Prostate gland (tissue), 2 donors: ENCODE measurements around the gene CHI3L1. TPM values are rescaled to one million over a fixed set of nuclear protein-coding genes. Genes with fewer than 3 reads are reported as not detected.

ENCODE experiments used
- DNase-seq: peaks from one replicate; pipeline ENCODE4 v3.0.0-alpha.2; 2019; ENCODE audit warnings: low spot score
- H3K27ac ChIP-seq, 2 donors: fragments of 200-600 bp; sonication (generic); 2 replicates each; pipeline ENCODE4 v1.5.1; 2017 to 2019
- H3K27me3 ChIP-seq: fragments of 200-600 bp; sonication (generic); replicated peaks from 2 replicates; pipeline ENCODE4 v1.5.1; 2019; ENCODE audit not compliant: insufficient read depth
- H3K36me3 ChIP-seq, 2 donors: fragments of 200-600 bp; sonication (generic); 1 replicate in 1 of 2; 2 replicates in 1 of 2; pipeline versions ENCODE4 v1.5.1 to v1.8.1; 2017 to 2019
- H3K4me1 ChIP-seq: fragments of 200-600 bp; sonication (generic); replicated peaks from 2 replicates; pipeline ENCODE4 v1.5.1; 2019
- H3K4me3 ChIP-seq, 2 donors: fragments of 200-600 bp; sonication (generic); 2 replicates each; pipeline ENCODE4 v1.5.1; 2017 to 2019
- H3K9me3 ChIP-seq: fragments of 200-600 bp; sonication (generic); 2 replicates; pipeline ENCODE4 v1.5.1; 2017
- CTCF ChIP-seq, 4 experiments: fragments of 200-600 bp in 2 of 4; fragments of 450-650 bp in 2 of 4; sonication (generic) in 2 of 4; IDR thresholded peaks; 1 replicate in 3 of 4; 2 replicates in 1 of 4; pipeline ENCODE4 v1.5.1; 2016 to 2019; ENCODE audit warnings: antibody characterized with exemption in 4 of 4, mild to moderate bottlenecking in 2 of 4, moderate library complexity in 2 of 4
- POLR2A ChIP-seq: fragments of 450-650 bp; IDR thresholded peaks from one replicate; pipeline ENCODE4 v1.6.1; 2016; ENCODE audit warnings: antibody characterized with exemption, mild to moderate bottlenecking
- POLR2AphosphoS5 ChIP-seq: sonication (generic); formaldehyde crosslinking; IDR thresholded peaks from one replicate; pipeline ENCODE4 v1.6.1; 2017; ENCODE audit warnings: antibody characterized with exemption
- WGBS: methylation state at CpG from one replicate; pipeline ENCODE4 v1.1.5; 2018; 5-methylcytosine and 5-hydroxymethylcytosine counted together
- intact Hi-C: fragments of 100-400 bp; cut with DNase I; formaldehyde crosslinking; loops from one replicate; pipeline ENCODE4 v1.14.2; 2022
- total RNA-seq, 2 donors: library from RNA; depleted of rRNA; stranded (reverse); fragments of >200 nt; gene quantifications; one replicate each; pipeline ENCODE4 v1.1.0, GENCODE V29; 2016

Gene CHI3L1
- total RNA-seq, 2 donors from 2014 or later, result 1.4 to 12.6 TPM

GRCh38 chr1:203225071-203225470, 38.6 kb upstream of the CHI3L1 start:
- Histone ChIP-seq H3K27me3 (no peaks in the 10 kb centered on the region), H3K27ac (no peak overlapping the region), H3K36me3 (no peaks in the 10 kb centered on the region), H3K4me3 (no peak overlapping the region), H3K9me3 (no peaks in the 10 kb centered on the region), H3K4me1 (no peaks in the 10 kb centered on the region)
- DNase-seq, result no peak
- TF ChIP-seq POLR2AphosphoS5 (no peak), CTCF (IDR thresholded peaks at IDR 0.05) (no peak), POLR2A (no peak)
- WGBS, result 77% methylated on average over 4 of the region's 4 CpGs
- intact Hi-C loops, result no loop called here

GRCh38 chr1:203223012-203223775, 36.7 kb upstream of the CHI3L1 start:
- WGBS, result 89% methylated on average over 15 of the region's 18 CpGs
- intact Hi-C loops, result no loop called here
- Histone ChIP-seq H3K36me3 (no peaks in the 10 kb centered on the region), H3K4me1 (no peaks in the 10 kb centered on the region), H3K27ac (no peak overlapping the region), H3K4me3 (no peak overlapping the region), H3K9me3 (no peaks in the 10 kb centered on the region), H3K27me3 (no peaks in the 10 kb centered on the region)
- TF ChIP-seq CTCF (IDR thresholded peaks at IDR 0.05), result no peak
- no peak for TF ChIP-seq POLR2A
- TF ChIP-seq POLR2AphosphoS5, result no peak
- no peak for DNase-seq

- WGBS, result 89% methylated on average over 8 of the region's 8 CpGs
- no peaks in the 10 kb centered on the region for H3K9me3 ChIP-seq
- TF ChIP-seq CTCF (IDR thresholded peaks at IDR 0.05) (no peak), POLR2A (no peak), POLR2AphosphoS5 (no peak)
- H3K27ac ChIP-seq, result no peak overlapping the region
- no peaks in the 10 kb centered on the region for H3K27me3 ChIP-seq
- no peak overlapping the region for H3K4me3 ChIP-seq
- DNase-seq, result no peak
- intact Hi-C loops, result no loop called here
- H3K36me3 ChIP-seq, result no peaks in the 10 kb centered on the region
- no peaks in the 10 kb centered on the region for H3K4me1 ChIP-seq
Observed at GRCh38 chr1:203219934-203220333, 33.4 kb upstream of the CHI3L1 start.

GRCh38 chr1:203219171-203219570, 32.7 kb upstream of the CHI3L1 start:
- WGBS, result 83% methylated on average over 1 of the region's 1 CpG

More at GRCh38 chr1:203219171-203219570, 32.7 kb upstream of the CHI3L1 start:
- DNase-seq, result no peak
- intact Hi-C loops, result no loop called here
- Histone ChIP-seq H3K36me3 (no peaks in the 10 kb centered on the region), H3K4me1 (no peaks in the 10 kb centered on the region), H3K27ac (no peak overlapping the region), H3K9me3 (no peaks in the 10 kb centered on the region), H3K4me3 (no peak overlapping the region), H3K27me3 (no peaks in the 10 kb centered on the region)
- TF ChIP-seq POLR2A (no peak), POLR2AphosphoS5 (no peak), CTCF (IDR thresholded peaks at IDR 0.05) (no peak)
